H1 (cell line): ENCODE measurements around the gene PDK1.

Experiments used
- CBX5 ChIP-seq: fragments of 300-800, 300-1000 bp; sonication (generic); IDR thresholded peaks from 2 replicates; pipeline ENCODE4 v1.7.1; 2016; ENCODE audit warnings: antibody characterized with exemption, low read length, low read depth
- CREB1 ChIP-seq: IDR thresholded peaks from 2 replicates; pipeline ENCODE4 v1.6.1; 2012; ENCODE audit warnings: inconsistent platforms
- HDAC6 ChIP-seq: IDR thresholded peaks from one replicate; pipeline ENCODE4 v1.7.1; 2012; ENCODE audit warnings: low read depth, mild to moderate bottlenecking, inconsistent platforms, low read length, moderate library complexity
- KDM1A ChIP-seq: fragments of 200-600, 300-600 bp; sonication (generic); IDR thresholded peaks from 2 replicates; pipeline ENCODE4 v1.7.1; 2016; ENCODE audit warnings: mild to moderate bottlenecking, low read length, borderline replicate concordance
- MAX ChIP-seq: IDR thresholded peaks from 2 replicates; pipeline ENCODE4 v1.6.1; 2012; ENCODE audit warnings: inconsistent platforms
- POLR2A ChIP-seq, 2 experiments: IDR thresholded peaks; 1 replicate in 1 of 2; 2 replicates in 1 of 2; pipeline ENCODE4 v1.6.1; 2011; ENCODE audit warnings: low read depth in 2 of 2, low read length in 2 of 2, mild to moderate bottlenecking in 2 of 2; ENCODE audit errors: control extremely low read depth in 1 of 2
- TF ChIP-seq, protein P1 (sequence below), 3 experiments: IDR thresholded peaks; 1 replicate in 2 of 3; 2 replicates in 1 of 3; pipeline versions ENCODE4 v1.5.1 to v1.6.1; 2011; ENCODE audit warnings: low read length in 3 of 3, mild to moderate bottlenecking in 3 of 3, inconsistent platforms in 2 of 3, low read depth in 1 of 3, moderate library complexity in 1 of 3; ENCODE audit not compliant: insufficient read depth in 1 of 3; ENCODE audit errors: control extremely low read depth in 1 of 3

- TF ChIP-seq KDM1A, result no peak
- peak; percentile 77 for TF ChIP-seq CREB1
- TF ChIP-seq HDAC6, result no peak
- TF ChIP-seq MAX, result peak; percentile 71
- TF ChIP-seq, protein P1, sequence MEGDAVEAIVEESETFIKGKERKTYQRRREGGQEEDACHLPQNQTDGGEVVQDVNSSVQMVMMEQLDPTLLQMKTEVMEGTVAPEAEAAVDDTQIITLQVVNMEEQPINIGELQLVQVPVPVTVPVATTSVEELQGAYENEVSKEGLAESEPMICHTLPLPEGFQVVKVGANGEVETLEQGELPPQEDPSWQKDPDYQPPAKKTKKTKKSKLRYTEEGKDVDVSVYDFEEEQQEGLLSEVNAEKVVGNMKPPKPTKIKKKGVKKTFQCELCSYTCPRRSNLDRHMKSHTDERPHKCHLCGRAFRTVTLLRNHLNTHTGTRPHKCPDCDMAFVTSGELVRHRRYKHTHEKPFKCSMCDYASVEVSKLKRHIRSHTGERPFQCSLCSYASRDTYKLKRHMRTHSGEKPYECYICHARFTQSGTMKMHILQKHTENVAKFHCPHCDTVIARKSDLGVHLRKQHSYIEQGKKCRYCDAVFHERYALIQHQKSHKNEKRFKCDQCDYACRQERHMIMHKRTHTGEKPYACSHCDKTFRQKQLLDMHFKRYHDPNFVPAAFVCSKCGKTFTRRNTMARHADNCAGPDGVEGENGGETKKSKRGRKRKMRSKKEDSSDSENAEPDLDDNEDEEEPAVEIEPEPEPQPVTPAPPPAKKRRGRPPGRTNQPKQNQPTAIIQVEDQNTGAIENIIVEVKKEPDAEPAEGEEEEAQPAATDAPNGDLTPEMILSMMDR (IDR thresholded peaks at IDR 0.05; ENCODE audit: control extremely low read depth in 1 of 3, insufficient read depth in 1 of 3, low read depth in 1 of 3, low read length in 3 of 3), result no peak
- TF ChIP-seq CBX5, result no peak
- TF ChIP-seq POLR2A (IDR thresholded peaks at IDR 0.05; ENCODE audit: control extremely low read depth in 1 of 2, low read depth in 2 of 2, low read length in 2 of 2), result peak; percentile 91 to 99
Measured at GRCh38 chr2:172555522-172556283, at the start of gene PDK1.
